GM19035 (cell line): ENCODE data around the gene STK24.
A peak's percentile ranks its signal among the peaks of the same experiment; 100 is the strongest.
"Not testable (repeated sequence)": the region's sequence is repeated elsewhere in the genome, so short reads cannot be mapped to it uniquely, and the experiment has no call there.

Experiments used
- ATAC-seq: cut with Tn5 transposase; IDR thresholded peaks from one replicate; pipeline ENCODE4 v1.9.1; 2021; ENCODE audit not compliant: unreplicated experiment

STK24 gene

GRCh38 chr13:98584668-98585397 lies 7.9 kb upstream of the STK24 start:
- ATAC-seq, result no peak

- no peak for ATAC-seq
Observed at GRCh38 chr13:98582947-98583346, 6.0 kb upstream of the STK24 start.

- ATAC-seq, result no peak
Observed at GRCh38 chr13:98581971-98582702, 5.2 kb upstream of the STK24 start.

- no peak for ATAC-seq
Observed at GRCh38 chr13:98581381-98581780, 4.5 kb upstream of the STK24 start.

- ATAC-seq, result no peak
Observed at GRCh38 chr13:98580420-98580819, 3.5 kb upstream of the STK24 start.

- no peak for ATAC-seq
Observed at GRCh38 chr13:98577836-98578285, 954 bp upstream of the STK24 start.

GRCh38 chr13:98576200-98576945 lies 534 bp downstream of the STK24 start:
- peak; percentile 30 for ATAC-seq

- ATAC-seq, result no peak
Observed at GRCh38 chr13:98575904-98576199, 1.1 kb downstream of the STK24 start.

GRCh38 chr13:98575009-98575903 lies 1.7 kb downstream of the STK24 start:
- no peak for ATAC-seq

GRCh38 chr13:98571955-98572662 lies 4.8 kb downstream of the STK24 start:
- ATAC-seq, result no peak

- ATAC-seq, result peak; percentile 88
Observed at GRCh38 chr13:98570929-98571372, 6.0 kb downstream of the STK24 start.

- ATAC-seq, result not testable (repeated sequence)
Observed at GRCh38 chr13:98569494-98570367, 7.2 kb downstream of the STK24 start.

- ATAC-seq, result no peak
Observed at GRCh38 chr13:98568918-98569317, 8.0 kb downstream of the STK24 start.

GRCh38 chr13:98567140-98567539 lies 9.8 kb downstream of the STK24 start:
- ATAC-seq, result no peak

GRCh38 chr13:98565726-98566565 lies 11.0 kb downstream of the STK24 start:
- ATAC-seq, result no peak

- no peak for ATAC-seq
Observed at GRCh38 chr13:98564204-98564603, 12.7 kb downstream of the STK24 start.

- ATAC-seq, result peak; percentile 56
Observed at GRCh38 chr13:98563071-98563470, 13.8 kb downstream of the STK24 start.

GRCh38 chr13:98559169-98559568 lies 17.7 kb downstream of the STK24 start:
- ATAC-seq, result no peak
